CD4-positive, alpha-beta T cell treated with Interleukin-4 for 1 hour (primary cell): Measurements from ENCODE around the gene COPS6.
A peak's percentile ranks its signal among the peaks of the same experiment; 100 is the strongest.
"Not testable (repeated sequence)": the region's sequence is repeated elsewhere in the genome, so short reads cannot be mapped to it uniquely, and the experiment has no call there.

ENCODE experiments used
- DNase-seq, 2 donors: peaks; one replicate each; pipeline ENCODE4 v3.0.0-alpha.2; 2020 to 2022

The COPS6 gene

GRCh38 chr7:100127866-100128636 is 39.3 kb downstream of the COPS6 start:
- peak in 1 of 2 donors; percentile 25 for DNase-seq

- no peak for DNase-seq
Observed at GRCh38 chr7:100128637-100128963, 39.8 kb downstream of the COPS6 start.

- DNase-seq = not testable (repeated sequence)
Observed at GRCh38 chr7:100130220-100130607, 41.4 kb downstream of the COPS6 start.

- peak; percentile 83 to 84 for DNase-seq
Observed at GRCh38 chr7:100130608-100131453, 42.1 kb downstream of the COPS6 start.

GRCh38 chr7:100132126-100132525 is 43.4 kb downstream of the COPS6 start:
- DNase-seq = no peak

GRCh38 chr7:100132697-100133151 is 44.0 kb downstream of the COPS6 start:
- DNase-seq = peak; percentile 77

- DNase-seq = no peak
Observed at GRCh38 chr7:100137851-100138760, 49.3 kb downstream of the COPS6 start.

- no peak for DNase-seq
Observed at GRCh38 chr7:100141555-100141949, 52.8 kb downstream of the COPS6 start.
